ENCODE results near the gene FOXL2.

DNA sequence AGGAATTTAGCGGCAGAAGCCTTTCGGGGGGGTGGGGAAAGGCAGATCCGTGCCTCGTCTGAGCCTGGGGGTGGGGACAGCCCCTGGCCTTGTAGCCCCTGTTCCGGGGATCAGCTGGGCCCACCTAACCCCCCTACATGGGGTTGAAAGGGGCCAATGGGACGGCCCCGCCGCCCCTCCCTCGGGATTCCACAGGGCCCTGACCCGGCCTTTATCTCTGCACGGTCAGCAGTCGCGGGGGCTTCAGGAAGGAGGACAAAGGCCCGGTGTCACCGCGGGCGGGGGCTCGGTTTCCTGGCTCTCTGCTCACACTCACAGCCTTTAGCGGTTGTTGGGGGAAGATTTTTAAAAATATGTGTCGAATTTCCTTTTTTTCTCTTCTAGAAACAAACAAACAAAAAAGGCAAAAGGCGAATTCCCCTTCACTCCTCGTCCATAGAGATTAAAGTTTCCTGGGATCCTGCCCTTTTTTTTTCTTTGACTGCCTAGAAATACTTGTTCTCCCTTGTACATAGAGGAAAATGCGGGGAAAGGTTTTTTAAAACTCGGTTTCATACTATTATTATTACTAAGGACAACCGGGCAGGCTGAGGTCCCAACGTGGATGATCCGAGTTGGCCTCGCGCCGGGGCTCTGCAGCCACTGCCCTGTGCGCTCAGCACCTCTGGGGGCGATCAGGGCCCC is 7.9 kb downstream of the FOXL2 start:
- no peak for TF ChIP-seq CTCF (IDR thresholded peaks at IDR 0.05)
- no peak for TF ChIP-seq POLR2AphosphoS5 (IDR thresholded peaks at IDR 0.05)
